Right lobe of liver (tissue), 6 donors: ENCODE data around the gene CEP19. TPM values are rescaled to one million over a fixed set of nuclear protein-coding genes. Genes with fewer than 3 reads are reported as not detected.

Experiments used
- ATAC-seq, 4 donors: fragments of 200-7000 bp; cut with Tn5 transposase; one replicate each; pipeline ENCODE4 v1.9.1; 2020; ENCODE audit warnings: mild to moderate bottlenecking in 4 of 4, moderate library complexity in 4 of 4
- DNase-seq, 3 donors: peaks; one replicate each; pipeline ENCODE4 v3.0.0-alpha.2; 2020
- H3K27ac ChIP-seq, 3 donors: fragments of 200-600 bp; one replicate each; pipeline ENCODE4 v1.8.0; 2022
- H3K27me3 ChIP-seq, 2 donors: fragments of 200-600 bp; one replicate each; pipeline ENCODE4 v1.8.0; 2022
- H3K36me3 ChIP-seq, 4 donors: fragments of 200-600 bp; sonication (generic) in 1 of 4; one replicate each; pipeline versions ENCODE4 v1.5.1 to v1.8.0; 2017 to 2022; ENCODE audit warnings: control low read depth in 1 of 4
- H3K4me1 ChIP-seq, 4 donors: fragments of 200-600 bp; sonication (generic) in 1 of 4; one replicate each; pipeline versions ENCODE4 v1.5.1 to v1.8.0; 2017 to 2022; ENCODE audit warnings: control low read depth in 1 of 4
- H3K4me3 ChIP-seq, 3 donors: fragments of 200-600 bp; one replicate each; pipeline ENCODE4 v1.8.0; 2022
- H3K9me3 ChIP-seq, 4 donors: fragments of 200-600 bp; sonication (generic) in 1 of 4; one replicate each; pipeline versions ENCODE4 v1.5.1 to v1.8.0; 2017 to 2022; ENCODE audit warnings: control low read depth in 1 of 4
- CTCF ChIP-seq, 4 donors: fragments of 200-600 bp in 3 of 4; fragments of 450-650 bp in 1 of 4; IDR thresholded peaks; one replicate each; pipeline versions ENCODE4 v1.5.1 to v1.8.0; 2016 to 2022; ENCODE audit warnings: antibody characterized with exemption in 4 of 4, mild to moderate bottlenecking in 2 of 4
- POLR2A ChIP-seq: fragments of 450-650 bp; IDR thresholded peaks from one replicate; pipeline ENCODE4 v1.6.1; 2017; ENCODE audit warnings: antibody characterized with exemption, mild to moderate bottlenecking
- WGBS: methylation state at CpG from one replicate; pipeline ENCODE4 v1.1.6; 2018; ENCODE audit warnings: low coverage, low lambda C conversion rate; ENCODE audit not compliant: insufficient coverage; ENCODE audit errors: missing lambda C conversion rate; 5-methylcytosine and 5-hydroxymethylcytosine counted together
- intact Hi-C, 2 donors: fragments of 100-400 bp; cut with DNase I; formaldehyde crosslinking; loops; one replicate each; pipeline versions ENCODE4 v1.11.2 to v1.14.1; 2022
- total RNA-seq, 6 experiments: library from RNA; depleted of rRNA in 2 of 6; stranded (reverse); fragments of >200 nt in 2 of 6; fragmentation: NEBNext Ultra II Directional in 3 of 6; extraction: Animal tissue kit (Norgen Biotek cat#: 25700) in 3 of 6; gene quantifications; one replicate each; pipeline versions ENCODE4 v1.1.0 to v1.2.4, GENCODE V29; 2016 to 2023
- donor health status: DM: no; HTN: yes; CAD: no.
- donor health status: DM: no; HTN: no; CAD: no.
- donor health status: DM: no; HTN: no; CAD: no.
- donor health status: DM: no; HTN: yes; CAD: no.
- donor health status: DM: no; HTN: yes; CAD: no.

CEP19 gene
- total RNA-seq, 6 experiments from 2014 or later: 0.37 to 0.99 (median 0.51) TPM

GRCh38 chr3:196688349-196688748, 23.7 kb downstream of the CEP19 start:
- TF ChIP-seq CTCF (IDR thresholded peaks at IDR 0.05) (no peak), POLR2A (no peak)

GRCh38 chr3:196686436-196686835, 25.6 kb downstream of the CEP19 start:
- Histone ChIP-seq H3K36me3 (no peaks in the 10 kb centered on the region), H3K9me3 (no peaks in the 10 kb centered on the region)

More at GRCh38 chr3:196688349-196688748, 23.7 kb downstream of the CEP19 start:
- Histone ChIP-seq H3K27ac (no peak overlapping the region), H3K9me3 (no peaks in the 10 kb centered on the region), H3K27me3 (no peaks in the 10 kb centered on the region), H3K4me1 (peaks cover 0 to 7% (median 0%) of the 10 kb centered on the region in 4 donors), H3K36me3 (no peaks in the 10 kb centered on the region), H3K4me3 (no peak overlapping the region)
- DNase-seq (peak; percentile 40 to 62 (median 56)), ATAC-seq (peak; percentile 57 to 74 (median 71))
- intact Hi-C loops: loop anchor here in 1 of 2 donors (5.0 kb wide), 1 partner anchor 76 kb away; no protein-coding TSS in a partner anchor
- WGBS: 49% methylated on average over 5 of the region's 5 CpGs

GRCh38 chr3:196684548-196685407, 27.3 kb downstream of the CEP19 start:
- Histone ChIP-seq H3K9me3 (no peaks in the 10 kb centered on the region), H3K36me3 (no peaks in the 10 kb centered on the region), H3K4me1 (peaks cover 0 to 7% (median 0%) of the 10 kb centered on the region in 4 donors), H3K27me3 (no peaks in the 10 kb centered on the region), H3K4me3 (no peak overlapping the region), H3K27ac (no peak overlapping the region)
- intact Hi-C loops: loop anchor here (5.0 kb wide), 1 partner anchor 72 kb away; no protein-coding TSS in a partner anchor
- TF ChIP-seq POLR2A: no peak
- peak; percentile 89 to 90 (median 89) for TF ChIP-seq CTCF (IDR thresholded peaks at IDR 0.05)
- 28% methylated on average over 19 of the region's 24 CpGs for WGBS
- DNase-seq (peak in 2 of 3 donors; percentile 34 to 63), ATAC-seq (peak; percentile 86 to 91 (median 88))

More at GRCh38 chr3:196686436-196686835, 25.6 kb downstream of the CEP19 start:
- no peak overlapping the region for H3K4me3 ChIP-seq
- no peaks in the 10 kb centered on the region for H3K27me3 ChIP-seq
- H3K4me1 ChIP-seq: peaks cover 0 to 7% (median 0%) of the 10 kb centered on the region in 4 donors
- DNase-seq (no peak), ATAC-seq (no peak)
- 58% methylated on average over 2 of the region's 2 CpGs for WGBS
- intact Hi-C loops: loop anchor here in 1 of 2 donors (5.0 kb wide), 1 partner anchor 74 kb away; no protein-coding TSS in a partner anchor
- TF ChIP-seq CTCF (IDR thresholded peaks at IDR 0.05) (no peak), POLR2A (no peak)
- H3K27ac ChIP-seq: no peak overlapping the region

GRCh38 chr3:196677931-196678330, 34.1 kb downstream of the CEP19 start:
- no peak overlapping the region for H3K27ac ChIP-seq
- ATAC-seq (no peak), DNase-seq (no peak)
- no peak overlapping the region for H3K4me3 ChIP-seq
- no peaks in the 10 kb centered on the region for H3K36me3 ChIP-seq
- no peaks in the 10 kb centered on the region for H3K9me3 ChIP-seq
- no peaks in the 10 kb centered on the region for H3K4me1 ChIP-seq
- intact Hi-C loops: no loop called here
- WGBS: 41% methylated on average over 1 of the region's 1 CpG
- TF ChIP-seq CTCF (IDR thresholded peaks at IDR 0.05): no peak
- no peak for TF ChIP-seq POLR2A
- H3K27me3 ChIP-seq: no peaks in the 10 kb centered on the region
